ENCODE data around the gene SLC5A10.
A peak's percentile ranks its signal among the peaks of the same experiment; 100 is the strongest.
"Not testable (repeated sequence)": the region's sequence is repeated elsewhere in the genome, so short reads cannot be mapped to it uniquely, and the experiment has no call there.

Gene SLC5A10

GRCh38 chr17:18951941-18952842 is at the start of gene SLC5A10:
TSS of gene SLC5A10 (plus strand) at chr17:18952165. CDS start at chr17:18952206, 41 bp downstream.
- DNase-seq, result no peak

- no peak for DNase-seq
These were observed 47.5 kb upstream of the SLC5A10 start for GRCh38 chr17:18904482-18904881.

GRCh38 chr17:18905226-18905625 is 46.7 kb upstream of the SLC5A10 start:
- DNase-seq, result no peak

- DNase-seq, result no peak
These were observed 41.6 kb upstream of the SLC5A10 start for GRCh38 chr17:18910326-18910725.

- DNase-seq, result no peak
These were observed 41.1 kb upstream of the SLC5A10 start for GRCh38 chr17:18910881-18911280.

GRCh38 chr17:18916816-18917500 is 35.0 kb upstream of the SLC5A10 start:
- peak; percentile 85 for DNase-seq

- DNase-seq, result no peak
These were observed 34.4 kb upstream of the SLC5A10 start for GRCh38 chr17:18917506-18918032.

- no peak for DNase-seq
These were observed 32.0 kb upstream of the SLC5A10 start for GRCh38 chr17:18919963-18920362.

GRCh38 chr17:18920911-18921441 is 31.0 kb upstream of the SLC5A10 start:
- no peak for DNase-seq

GRCh38 chr17:18921485-18921884 is 30.5 kb upstream of the SLC5A10 start:
- no peak for DNase-seq

- DNase-seq, result peak; percentile 77
These were observed 30.0 kb upstream of the SLC5A10 start for GRCh38 chr17:18921912-18922451.

GRCh38 chr17:18922596-18922995 is 29.4 kb upstream of the SLC5A10 start:
- DNase-seq, result not testable (repeated sequence)

- no peak for DNase-seq
These were observed 26.8 kb upstream of the SLC5A10 start for GRCh38 chr17:18925187-18925586.

- DNase-seq, result no peak
These were observed 23.3 kb upstream of the SLC5A10 start for GRCh38 chr17:18928628-18929125.

GRCh38 chr17:18932360-18933055 is 19.5 kb upstream of the SLC5A10 start:
- DNase-seq, result no peak

- DNase-seq, result peak; percentile 78
These were observed 18.6 kb upstream of the SLC5A10 start for GRCh38 chr17:18933102-18934058.

- DNase-seq, result no peak
These were observed 13.8 kb upstream of the SLC5A10 start for GRCh38 chr17:18937981-18938691.

GRCh38 chr17:18938692-18939023 is 13.3 kb upstream of the SLC5A10 start:
- DNase-seq, result no peak

GRCh38 chr17:18944646-18945045 is 7.3 kb upstream of the SLC5A10 start:
- no peak for DNase-seq

- no peak for DNase-seq
These were observed 5.4 kb upstream of the SLC5A10 start for GRCh38 chr17:18946536-18946935.

- DNase-seq, result no peak
These were observed 4.1 kb upstream of the SLC5A10 start for GRCh38 chr17:18947866-18948265.
